ENCODE data around the gene KNL1.

DNA sequence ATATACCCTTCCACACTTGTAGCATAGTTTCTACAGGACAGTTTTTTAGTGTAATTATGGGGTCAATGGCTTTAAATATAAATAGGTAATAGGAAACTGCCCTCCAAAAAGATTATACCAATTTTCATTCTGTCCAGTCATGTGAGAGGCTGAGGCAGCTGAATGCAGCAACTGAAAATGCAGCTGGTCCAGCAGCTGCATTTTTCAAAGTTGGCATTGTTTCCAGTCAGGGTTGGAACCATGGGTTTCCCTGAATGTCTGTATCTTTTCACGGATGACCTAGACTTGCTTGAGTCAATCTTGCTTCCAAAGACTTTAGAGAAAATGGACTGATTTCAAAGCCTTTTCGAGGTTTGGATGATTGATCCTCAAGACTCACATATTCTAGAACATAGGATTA lies 9.9 kb upstream of the KNL1 start:
- no peak for TF ChIP-seq EP300 (IDR thresholded peaks at IDR 0.05; ENCODE audit: borderline replicate concordance)
- TF ChIP-seq REST (IDR thresholded peaks at IDR 0.05; ENCODE audit: low read depth), result no peak
- peak; percentile 43; the same call in 1 of the 2 replicates for TF ChIP-seq FOXM1 (IDR thresholded peaks at IDR 0.05; ENCODE audit: borderline replicate concordance, low read depth)
- TF ChIP-seq CREB1 (IDR thresholded peaks at IDR 0.05; ENCODE audit: low read depth), result no peak
